IMR-90 (cell line): ENCODE data around the gene LRRC9. TPM values are rescaled to one million over a fixed set of nuclear protein-coding genes. Genes with fewer than 3 reads are reported as not detected.

Experiments used
- ATAC-seq: fragments of 200-7000 bp; cut with Tn5 transposase; 2 replicates; pipeline ENCODE4 v1.9.1; 2020; ENCODE audit warnings: low read depth, mild to moderate bottlenecking, moderate library complexity
- BruUV-seq: library from RNA; stranded (reverse); fragments of 400-500 nt; replicated peaks from 2 replicates; lab custom pipeline; 2021; lab: Mats Ljungman, UMichigan
- CTCF ChIA-PET: fragments of 300-600 bp; formaldehyde crosslinking; extraction: SDS; loops from one replicate; lab custom pipeline; 2021; ENCODE audit warnings: antibody characterized with exemption; lab: Yijun Ruan, JAX
- POLR2A ChIA-PET: fragments of 300-600 bp; sonication (Branson Sonifier 250); formaldehyde crosslinking; loops from one replicate; lab custom pipeline; 2022; ENCODE audit warnings: antibody characterized with exemption; ENCODE audit not compliant: unreplicated experiment; lab: Charles Lee
- DNase-seq: peaks from one replicate; pipeline ENCODE4 v3.0.0; 2013
- H2AFZ ChIP-seq: replicated peaks from 2 replicates; pipeline ENCODE3; 2013; ENCODE audit warnings: low read length, mild to moderate bottlenecking; ENCODE audit not compliant: poor library complexity
- H2AK5ac ChIP-seq: 2 replicates; pipeline ENCODE4 v1.6.1; 2013; ENCODE audit warnings: low read depth, low read length, inconsistent platforms
- H2AK9ac ChIP-seq: replicated peaks from 2 replicates; pipeline ENCODE3; 2013; ENCODE audit warnings: mild to moderate bottlenecking, low read depth, low read length, moderate library complexity; ENCODE audit not compliant: poor library complexity
- H2BK120ac ChIP-seq: 2 replicates; pipeline ENCODE4 v1.6.1; 2013; ENCODE audit warnings: low read depth, low read length, inconsistent platforms
- H2BK15ac ChIP-seq: 3 replicates; pipeline ENCODE4 v1.6.1; 2013; ENCODE audit warnings: low read depth, low read length, inconsistent platforms
- H2BK20ac ChIP-seq: 2 replicates; pipeline ENCODE4 v1.6.1; 2013; ENCODE audit warnings: low read depth, mild to moderate bottlenecking, inconsistent platforms, low read length, moderate library complexity
- H2BK5ac ChIP-seq: 2 replicates; pipeline ENCODE4 v1.6.1; 2013; ENCODE audit warnings: mild to moderate bottlenecking, low read depth, low read length, inconsistent platforms; ENCODE audit not compliant: poor library complexity, severe bottlenecking
- H3K14ac ChIP-seq: replicated peaks from 2 replicates; pipeline ENCODE4 v1.6.1; 2013; ENCODE audit warnings: low read depth, low read length, inconsistent platforms
- H3K18ac ChIP-seq: 2 replicates; pipeline ENCODE4 v1.6.1; 2013; ENCODE audit warnings: low read depth, low read length, control low read depth
- H3K23ac ChIP-seq: 2 replicates; pipeline ENCODE4 v1.6.1; 2013; ENCODE audit warnings: low read depth, low read length, inconsistent platforms
- H3K27ac ChIP-seq: 2 replicates; pipeline ENCODE4 v1.5.1; 2013; ENCODE audit warnings: mild to moderate bottlenecking, control low read depth, low read length; ENCODE audit not compliant: insufficient read depth
- H3K27me3 ChIP-seq: 2 replicates; pipeline ENCODE4 v1.6.1; 2013; ENCODE audit warnings: low read length; ENCODE audit not compliant: control insufficient read depth, insufficient read depth
- H3K36me3 ChIP-seq: 2 replicates; pipeline ENCODE4 v1.6.1; 2013; ENCODE audit warnings: low read length, mixed read lengths; ENCODE audit not compliant: control insufficient read depth, insufficient read depth
- H3K4ac ChIP-seq: 2 replicates; pipeline ENCODE4 v1.6.1; 2013; ENCODE audit warnings: low read depth, low read length, inconsistent platforms
- H3K4me1 ChIP-seq: 2 replicates; pipeline ENCODE4 v1.6.1; 2013; ENCODE audit warnings: low read length, mixed read lengths; ENCODE audit not compliant: control insufficient read depth, insufficient read depth
- H3K4me2 ChIP-seq: 2 replicates; pipeline ENCODE4 v1.6.1; 2013; ENCODE audit warnings: low read depth, mild to moderate bottlenecking, control low read depth, low read length, moderate library complexity
- H3K4me3 ChIP-seq: 2 replicates; pipeline ENCODE4 v1.5.1; 2013; ENCODE audit warnings: low read depth, mild to moderate bottlenecking, control low read depth, low read length, moderate library complexity; ENCODE audit not compliant: insufficient read depth
- H3K56ac ChIP-seq: 2 replicates; pipeline ENCODE4 v1.6.1; 2013; ENCODE audit warnings: low read length, inconsistent platforms; ENCODE audit not compliant: insufficient read depth; ENCODE audit errors: extremely low read depth
- H3K79me1 ChIP-seq, 2 experiments: 2 replicates each; pipeline ENCODE4 v1.6.1; 2013; ENCODE audit warnings: low read length in 2 of 2, inconsistent platforms in 1 of 2, low read depth in 1 of 2
- H3K9ac ChIP-seq: 2 replicates; pipeline ENCODE4 v1.6.1; 2013; ENCODE audit warnings: low read depth, low read length, control low read depth
- H3K9me1 ChIP-seq: 2 replicates; pipeline ENCODE4 v1.6.1; 2013; ENCODE audit warnings: low read length, inconsistent platforms; ENCODE audit not compliant: insufficient read depth
- H3K9me3 ChIP-seq: 2 replicates; pipeline ENCODE4 v1.6.1; 2013; ENCODE audit warnings: low read length; ENCODE audit not compliant: control insufficient read depth, insufficient read depth
- H4K20me1 ChIP-seq: 2 replicates; pipeline ENCODE4 v1.6.1; 2013; ENCODE audit warnings: low read length, inconsistent platforms; ENCODE audit not compliant: insufficient read depth
- H4K5ac ChIP-seq: 2 replicates; pipeline ENCODE4 v1.6.1; 2013; ENCODE audit warnings: mild to moderate bottlenecking, low read depth, low read length, control low read depth
- H4K8ac ChIP-seq, 2 experiments: 2 replicates each; pipeline ENCODE4 v1.6.1; 2013; ENCODE audit warnings: low read depth in 2 of 2, low read length in 2 of 2, control low read depth in 1 of 2, inconsistent platforms in 1 of 2
- H4K91ac ChIP-seq: 2 replicates; pipeline ENCODE4 v1.6.1; 2013; ENCODE audit warnings: low read depth, low read length, inconsistent platforms; ENCODE audit not compliant: insufficient read depth
- BHLHE40 ChIP-seq: fragments of 150-350 bp; IDR thresholded peaks from 2 replicates; pipeline ENCODE4 v1.6.1; 2016; ENCODE audit warnings: mild to moderate bottlenecking, low read depth, low read length
- CEBPB ChIP-seq: IDR thresholded peaks from 2 replicates; pipeline ENCODE4 v1.6.1; 2012; ENCODE audit warnings: low read depth, low read length, improper control_type of control experiment
- CHD1 ChIP-seq: IDR thresholded peaks from 2 replicates; pipeline ENCODE4 v1.6.1; 2012; ENCODE audit warnings: low read depth, low read length, improper control_type of control experiment
- CTCF ChIP-seq: conservative IDR thresholded peaks from 2 replicates; pipeline ENCODE4 v1.5.1; 2012; ENCODE audit warnings: mild to moderate bottlenecking, low read depth, low read length, improper control_type of control experiment
- ELK1 ChIP-seq: fragments of 150-350 bp; IDR thresholded peaks from 2 replicates; pipeline ENCODE4 v1.6.1; 2016; ENCODE audit warnings: low read depth, mild to moderate bottlenecking, low read length, moderate library complexity, borderline replicate concordance
- FOS ChIP-seq: fragments of 150-350 bp; IDR thresholded peaks from 2 replicates; pipeline ENCODE4 v1.6.1; 2016; ENCODE audit warnings: low read depth, low read length
- MAFK ChIP-seq: IDR thresholded peaks from 2 replicates; pipeline ENCODE4 v1.6.1; 2012; ENCODE audit warnings: low read depth, low read length, improper control_type of control experiment
- MAZ ChIP-seq: IDR thresholded peaks from 2 replicates; pipeline ENCODE4 v1.6.1; 2012; ENCODE audit warnings: low read depth, mild to moderate bottlenecking, low read length, improper control_type of control experiment, moderate library complexity, borderline replicate concordance
- MXI1 ChIP-seq: IDR thresholded peaks from 2 replicates; pipeline ENCODE4 v1.6.1; 2012; ENCODE audit warnings: low read depth, mild to moderate bottlenecking, low read length, moderate library complexity, borderline replicate concordance
- NFE2L2 ChIP-seq: fragments of 150-350 bp; IDR thresholded peaks from 2 replicates; pipeline ENCODE4 v1.6.1; 2016; ENCODE audit warnings: low read depth, mild to moderate bottlenecking, low read length
- POLR2A ChIP-seq: IDR thresholded peaks from 2 replicates; pipeline ENCODE4 v1.6.1; 2012; ENCODE audit warnings: mild to moderate bottlenecking, low read depth, low read length
- RAD21 ChIP-seq: IDR thresholded peaks from 2 replicates; pipeline ENCODE4 v1.6.1; 2012; ENCODE audit warnings: low read length, improper control_type of control experiment
- RCOR1 ChIP-seq: IDR thresholded peaks from 2 replicates; pipeline ENCODE4 v1.6.1; 2012; ENCODE audit warnings: mild to moderate bottlenecking, low read length, improper control_type of control experiment; ENCODE audit not compliant: insufficient replicate concordance
- RFX5 ChIP-seq: IDR thresholded peaks from 2 replicates; pipeline ENCODE4 v1.8.0; 2012; ENCODE audit warnings: low read depth, mild to moderate bottlenecking, low read length, moderate library complexity
- SMC3 ChIP-seq: fragments of 150-350 bp; IDR thresholded peaks from 2 replicates; pipeline ENCODE4 v1.6.1; 2016; ENCODE audit warnings: low read depth, mild to moderate bottlenecking, antibody characterized with exemption, low read length, moderate library complexity
- WGBS, 2 experiments: methylation state at CpG; one replicate each; pipeline versions ENCODE4 v1.1.5 to v1.1.7; 2013; ENCODE audit warnings: missing lambda C conversion rate in 2 of 2; ENCODE audit not compliant: insufficient read length in 1 of 2; ENCODE audit errors: extremely low coverage in 2 of 2; 5-methylcytosine and 5-hydroxymethylcytosine counted together
- dilution Hi-C: fragments of 300-500 bp; cut with HindIII; formaldehyde crosslinking; loops from one replicate; pipeline ENCODE4 v1.14.3; 2018; ENCODE audit warnings: low sequenced_read_pairs; ENCODE audit not compliant: unreplicated experiment
- in situ Hi-C: fragments of 300-500 bp; cut with MboI; formaldehyde crosslinking; loops from 3 replicates; pipeline ENCODE4 v1.14.3; 2019; ENCODE audit warnings: low sequenced_read_pairs, inconsistent platforms, mixed read lengths
- intact Hi-C: fragments of 100-400 bp; cut with micrococcal nuclease; formaldehyde crosslinking; loops from 2 replicates; pipeline ENCODE4 v1.10.0; 2022
- polyA plus RNA-seq, 3 experiments: library from polyadenylated mRNA; depleted of rRNA; stranded (reverse); fragments of >200 nt; gene quantifications; 2 replicates each; pipeline ENCODE4 v1.2.3, GENCODE V29; 2012; ENCODE audit warnings: low replicate concordance in 1 of 3
- total RNA-seq: library from RNA; depleted of rRNA; stranded (reverse); fragments of >200 nt; gene quantifications from 2 replicates; pipeline ENCODE4 v1.2.3, GENCODE V29; 2012
- TF ChIP-seq, protein P1 (sequence below): fragments of 150-350 bp; IDR thresholded peaks from 2 replicates; pipeline ENCODE4 v1.6.1; 2017; ENCODE audit warnings: mild to moderate bottlenecking, antibody characterized with exemption, low read length, low read depth

Gene LRRC9
- total and polyA plus RNA-seq, 2 of the 4 experiments (the other 2 are of a cell fraction): not detected

GRCh38 chr14:60107477-60107876, 187.5 kb downstream of the LRRC9 start:
- Histone ChIP-seq H3K27me3 (no peaks in the 10 kb centered on the region), H2BK120ac (no peak overlapping the region), H3K23ac (no peak overlapping the region), H2BK5ac (no peak overlapping the region), H3K36me3 (peaks cover 7% of the 10 kb centered on the region), H3K14ac (no peak overlapping the region), H4K8ac (no peak overlapping the region), H2AK5ac (no peak overlapping the region), H3K18ac (no peak overlapping the region), H3K9me1 (peaks cover 4% of the 10 kb centered on the region), H3K4me1 (peaks cover 2% of the 10 kb centered on the region; the same call in 1 of the 2 replicates), H4K91ac (no peak overlapping the region), H4K5ac (no peak overlapping the region), H3K4me2 (no peak overlapping the region), H3K9ac (no peak overlapping the region), H3K79me1 (peaks cover 22 to 57% of the 10 kb centered on the region in 2 experiments), H3K9me3 (no peaks in the 10 kb centered on the region), H2BK20ac (no peak overlapping the region), H4K20me1 (peaks cover 31% of the 10 kb centered on the region), H3K27ac (no peak overlapping the region), H3K4me3 (no peak overlapping the region), H2AFZ (no peak overlapping the region), H2AK9ac (no peak overlapping the region), H3K56ac (no peak overlapping the region), H3K4ac (no peak overlapping the region), H2BK15ac (no peak overlapping the region)
- no peak for ATAC-seq
- in situ Hi-C loops: no loop called here
- intact Hi-C loops: no loop called here
- WGBS, 2 experiments: 17% methylated on average over 1 of the region's 4 CpGs; no CpG with 5 or more reads in 1 of the 2 experiments
- ChIA-PET CTCF (no interaction called here), POLR2A (no interaction called here)
- TF ChIP-seq BHLHE40 (no peak), RCOR1 (no peak), POLR2A (no peak), CEBPB (no peak), CHD1 (no peak), MAZ (no peak), FOS (no peak), ELK1 (no peak), MAFK (no peak), RAD21 (no peak), SMC3 (no peak), CTCF (no peak), MXI1 (no peak), RFX5 (no peak), NFE2L2 (no peak)
- TF ChIP-seq, protein P1, sequence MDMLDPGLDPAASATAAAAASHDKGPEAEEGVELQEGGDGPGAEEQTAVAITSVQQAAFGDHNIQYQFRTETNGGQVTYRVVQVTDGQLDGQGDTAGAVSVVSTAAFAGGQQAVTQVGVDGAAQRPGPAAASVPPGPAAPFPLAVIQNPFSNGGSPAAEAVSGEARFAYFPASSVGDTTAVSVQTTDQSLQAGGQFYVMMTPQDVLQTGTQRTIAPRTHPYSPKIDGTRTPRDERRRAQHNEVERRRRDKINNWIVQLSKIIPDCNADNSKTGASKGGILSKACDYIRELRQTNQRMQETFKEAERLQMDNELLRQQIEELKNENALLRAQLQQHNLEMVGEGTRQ: no peak
- BruUV-seq: no TSS peak
- dilution Hi-C loops: no loop called here
- DNase-seq: no peak
